Amniotic stem cell (primary cell): Measurements from ENCODE around the gene IFFO2.

Source experiments
- DNase-seq: peaks from one replicate; lab custom pipeline; 2025; lab: John Stamatoyannopoulos, UW

Gene IFFO2

DNA sequence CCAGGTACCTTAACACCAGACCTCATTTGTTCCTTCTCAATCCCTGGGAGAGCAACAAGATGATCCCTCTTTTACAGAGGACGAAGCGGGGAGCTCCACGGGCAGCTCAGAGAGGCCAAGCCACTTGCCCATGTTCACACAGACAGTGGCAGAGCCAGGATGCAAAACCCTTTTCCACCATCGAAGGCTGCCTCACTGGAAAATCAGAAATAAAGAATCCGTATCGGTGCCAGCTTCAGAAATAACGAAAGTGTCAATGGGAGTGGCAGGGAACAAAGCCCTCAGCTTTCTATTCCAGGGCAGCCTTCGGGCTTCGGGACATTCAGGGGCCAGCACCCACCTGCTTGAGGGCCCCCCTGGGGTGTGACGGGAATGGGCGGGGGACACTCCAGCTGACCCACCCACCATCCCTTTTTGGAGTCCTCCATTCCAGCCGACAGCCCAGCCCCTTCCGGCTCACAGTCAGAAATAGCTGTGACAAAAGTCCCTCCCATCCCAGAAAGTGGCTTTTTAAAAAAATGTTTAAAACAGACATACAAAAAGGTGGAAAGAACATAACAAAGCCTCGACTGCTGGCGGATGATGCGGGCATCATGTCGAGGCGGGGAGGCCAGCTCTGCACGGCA, 6.0 kb downstream of the IFFO2 start:
- DNase-seq = no peak

DNA sequence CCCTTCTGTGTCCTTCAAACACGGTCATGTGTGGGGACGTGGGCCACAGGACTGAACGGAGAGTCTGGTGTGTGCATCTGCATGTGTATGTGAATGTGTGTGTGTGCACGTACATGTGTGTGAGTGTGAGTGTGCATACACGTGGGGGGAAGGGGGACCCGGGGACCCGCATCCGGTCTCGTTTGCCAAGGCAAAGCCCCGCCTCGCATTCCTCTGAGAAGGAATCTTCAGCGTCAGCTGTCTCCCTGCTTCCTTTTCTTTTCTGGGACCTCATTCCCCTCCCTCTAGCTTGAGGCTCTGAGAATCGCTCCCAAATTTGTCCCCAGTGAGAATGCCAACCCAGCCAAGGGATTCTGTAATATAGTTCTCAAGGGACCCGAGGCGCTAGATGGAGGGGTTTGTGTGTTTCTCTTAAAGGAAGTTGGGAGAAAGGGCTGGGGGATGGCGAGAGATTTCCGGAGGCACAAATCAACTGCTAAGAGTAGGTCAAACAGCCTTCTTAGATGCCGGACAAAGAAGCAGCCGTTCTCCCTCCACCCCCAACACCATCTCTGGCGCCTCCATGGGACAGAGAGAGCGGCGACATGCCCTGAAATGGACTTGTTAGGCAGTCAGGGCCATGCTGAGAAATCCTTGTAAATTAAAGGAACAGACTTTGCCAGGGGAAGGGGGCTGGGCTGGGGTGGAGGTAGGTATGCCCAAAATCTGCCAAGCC, 6.6 kb downstream of the IFFO2 start:
- no peak for DNase-seq

DNA sequence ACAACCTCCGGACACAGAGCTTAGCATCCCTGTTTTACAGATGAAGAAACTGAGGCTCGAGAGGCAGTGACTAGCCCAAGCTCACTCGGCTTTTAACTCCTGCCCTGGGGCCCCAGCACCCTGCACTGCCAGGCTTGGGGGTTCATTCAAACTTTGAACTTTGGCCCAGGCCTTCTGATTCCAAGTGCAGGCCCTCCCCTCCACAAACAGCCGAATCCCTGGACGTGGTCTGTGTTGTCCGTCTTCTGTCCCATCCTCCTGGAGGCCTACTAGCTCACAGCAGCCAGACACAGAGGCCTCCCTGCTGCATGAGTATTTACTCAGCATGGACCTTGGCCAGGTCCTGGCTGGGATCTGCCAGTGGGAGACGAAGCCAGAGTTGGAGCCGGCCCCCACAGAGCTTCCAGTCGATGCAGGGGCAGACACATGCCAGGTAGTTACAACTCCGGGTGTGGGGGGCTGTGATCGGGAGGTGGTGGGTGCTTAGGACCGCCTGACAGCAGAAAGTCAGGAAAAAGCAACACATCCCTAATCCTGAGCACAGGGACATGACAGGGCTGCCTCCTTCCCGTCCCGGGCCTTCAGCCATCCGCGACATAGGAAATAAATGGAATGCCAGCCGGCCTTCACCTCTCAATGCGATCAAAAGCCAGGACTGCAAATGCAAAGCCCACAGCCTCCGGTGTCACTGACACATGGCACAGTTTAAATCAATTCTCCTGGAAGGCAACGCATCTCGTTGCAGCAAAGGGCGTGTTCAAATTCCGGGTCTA, 7.4 kb downstream of the IFFO2 start:
- DNase-seq = no peak

DNA sequence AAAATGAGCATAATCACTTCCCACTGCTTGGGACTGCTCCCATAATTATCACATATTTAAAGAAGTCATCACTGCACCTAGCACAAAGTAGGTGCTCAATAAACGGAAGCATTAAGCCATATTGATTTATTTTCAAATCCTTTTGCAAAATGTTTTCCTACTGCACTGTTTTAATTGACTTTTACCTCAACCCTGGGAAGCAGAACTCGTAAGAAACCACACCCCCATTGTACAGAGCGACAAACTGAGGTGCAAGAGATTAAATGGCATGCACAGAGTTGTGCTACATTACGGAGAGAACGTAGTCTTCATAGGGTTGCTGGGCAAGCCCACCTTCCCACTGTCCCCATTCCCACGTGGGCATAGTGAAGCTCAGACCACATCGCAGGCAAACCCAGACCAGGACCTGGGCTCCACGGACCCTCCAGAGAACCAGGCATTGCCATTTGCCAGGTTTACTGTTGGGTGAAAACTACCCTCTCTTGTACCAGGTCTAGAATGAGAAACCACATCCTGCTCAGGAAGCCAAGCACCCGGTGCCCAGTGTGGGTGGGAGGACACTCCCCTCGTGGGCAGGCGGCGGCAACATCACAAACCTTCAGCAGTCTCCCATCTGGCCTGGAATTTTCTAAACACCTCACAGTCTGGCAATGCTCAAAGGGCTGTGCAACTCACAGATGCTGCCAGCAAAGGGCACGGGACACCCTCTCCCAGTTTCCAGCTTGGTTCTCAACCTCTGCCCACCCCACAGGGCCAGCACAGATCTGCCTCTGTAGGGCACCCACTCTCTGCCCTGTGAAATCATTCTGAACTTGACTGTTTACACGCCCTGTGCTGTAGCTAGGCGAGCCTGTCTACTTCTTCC, 8.2 kb downstream of the IFFO2 start:
- DNase-seq = no peak

DNA sequence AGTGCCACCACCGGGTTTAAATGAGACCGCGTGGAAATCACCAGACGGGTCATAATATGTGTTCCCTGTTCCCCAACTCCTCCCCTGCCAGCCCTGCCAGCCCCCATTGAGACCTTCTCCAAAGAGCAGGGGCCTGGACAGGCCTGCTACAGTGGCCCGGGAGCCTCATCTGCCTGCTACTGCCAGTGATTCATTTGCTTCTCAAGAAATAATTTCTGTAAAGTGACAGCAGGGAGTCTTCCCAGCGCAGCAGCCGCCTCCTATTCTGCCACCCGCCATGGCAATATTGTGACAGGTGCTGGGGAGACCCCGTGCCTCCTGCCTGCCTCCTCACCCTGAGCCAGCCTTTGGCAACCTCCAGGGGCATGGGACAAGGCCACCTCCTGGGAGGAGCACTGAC, 8.9 kb downstream of the IFFO2 start:
- DNase-seq = no peak

DNA sequence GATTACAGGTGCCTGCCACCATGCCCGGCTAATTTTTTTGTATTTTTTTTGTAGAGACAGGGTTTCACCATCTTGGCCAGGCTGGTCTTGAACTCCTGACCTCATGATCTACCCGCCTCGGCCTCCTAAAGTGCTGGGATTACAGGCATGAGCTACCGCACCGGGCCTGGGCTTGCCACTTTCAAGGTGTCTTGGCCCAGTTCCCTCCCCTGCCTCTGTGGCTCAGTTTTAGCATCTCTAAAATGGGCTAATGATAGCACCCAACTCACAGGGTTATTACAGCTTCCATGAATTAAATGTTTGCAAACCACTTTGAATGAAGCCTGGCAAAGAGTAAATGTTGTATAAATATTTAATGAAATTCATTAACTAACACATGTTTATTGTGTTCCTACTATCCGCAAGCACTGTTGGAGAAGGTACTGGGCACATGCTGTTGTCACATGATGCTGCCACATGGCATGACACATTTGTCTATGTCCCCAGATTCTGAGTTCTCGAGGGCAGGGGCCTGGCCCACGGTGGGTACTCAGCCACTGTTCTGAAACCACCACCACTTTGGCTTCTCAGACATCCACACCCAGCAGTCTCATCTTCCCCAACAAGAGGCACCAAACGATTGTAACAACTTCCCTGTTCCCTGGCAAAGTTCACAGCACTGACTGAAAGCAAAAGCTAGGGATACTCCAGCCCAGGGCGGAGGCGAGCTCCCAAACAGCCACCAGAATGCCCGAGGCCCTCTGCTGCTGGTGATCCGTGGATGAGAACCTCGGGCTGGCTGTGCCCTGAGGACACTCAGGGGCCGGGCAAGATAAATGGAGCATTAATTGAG, 9.7 kb downstream of the IFFO2 start:
- no peak for DNase-seq

DNA sequence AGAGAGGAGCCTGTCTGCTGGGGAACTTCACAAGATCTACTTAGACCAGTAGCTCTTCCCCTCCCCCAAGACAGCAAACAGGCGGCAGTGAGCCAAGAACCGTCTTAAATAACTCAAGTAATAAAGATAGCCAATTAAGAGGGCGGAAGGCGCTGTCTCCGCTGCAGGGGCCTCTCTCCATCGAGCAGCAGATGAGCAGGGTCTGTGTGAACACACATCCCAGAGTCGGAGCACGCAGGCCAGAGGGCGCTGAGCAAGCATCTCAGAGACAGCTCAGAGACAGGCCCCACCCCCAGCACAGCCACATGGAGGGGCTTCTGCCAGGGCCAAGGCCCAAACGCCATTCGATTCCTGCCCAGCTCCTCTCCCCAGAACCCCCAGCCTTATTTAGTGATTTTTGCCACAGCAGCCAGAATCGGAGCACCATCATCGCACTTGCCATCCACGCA, 11.1 kb downstream of the IFFO2 start:
- no peak for DNase-seq

DNA sequence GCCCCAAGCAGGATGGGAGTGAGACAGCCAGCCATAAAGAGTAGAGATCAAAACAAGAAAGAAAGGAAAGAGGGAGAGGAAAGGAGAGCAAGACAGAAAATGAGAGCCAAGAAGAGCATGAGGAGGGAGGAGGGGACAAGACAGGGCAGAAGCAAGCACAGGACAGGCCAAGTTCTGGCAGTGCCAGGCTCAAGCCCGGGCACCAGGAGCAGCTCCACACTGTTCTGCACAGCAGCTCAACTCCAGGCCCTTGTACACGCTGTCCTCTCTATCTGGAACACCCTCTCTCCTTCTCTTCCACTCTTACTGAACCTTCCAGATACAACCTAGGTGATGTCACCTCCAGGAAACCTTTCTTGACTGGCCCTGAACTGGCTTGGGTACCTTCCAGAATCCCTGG, 11.7 kb downstream of the IFFO2 start:
- DNase-seq = no peak

DNA sequence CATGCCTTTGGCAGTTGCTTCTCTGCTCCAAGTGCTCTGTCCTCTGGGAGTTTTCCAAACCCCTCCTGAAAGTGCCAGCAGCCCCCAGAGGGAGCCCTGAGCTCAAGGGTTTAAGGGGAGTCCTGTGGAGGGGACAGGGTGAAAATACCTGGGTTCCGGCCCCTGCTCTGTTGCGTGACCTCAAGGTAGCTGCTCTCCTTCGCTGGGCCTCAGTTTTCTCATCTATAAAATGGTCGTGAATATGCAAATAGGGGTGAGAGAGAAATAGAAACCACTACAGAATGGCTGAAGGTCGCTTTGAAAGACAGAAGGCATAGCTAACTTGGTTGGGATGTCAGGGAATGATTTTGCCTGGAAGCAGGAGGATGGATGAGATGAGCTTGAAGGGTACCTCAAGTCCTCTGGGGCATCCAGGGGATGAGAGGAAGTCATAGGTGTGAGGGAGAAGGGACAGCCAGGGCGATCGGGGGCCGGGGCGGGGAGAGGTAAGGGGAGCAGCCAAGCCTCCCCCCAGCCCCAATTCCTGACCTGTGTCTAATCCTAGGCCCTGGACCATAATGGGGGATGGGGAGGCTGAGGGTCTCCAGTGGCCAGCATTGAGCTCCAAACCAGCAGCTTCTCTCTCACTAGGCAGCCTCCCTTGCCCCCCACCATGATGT, 12.4 kb downstream of the IFFO2 start:
- no peak for DNase-seq

DNA sequence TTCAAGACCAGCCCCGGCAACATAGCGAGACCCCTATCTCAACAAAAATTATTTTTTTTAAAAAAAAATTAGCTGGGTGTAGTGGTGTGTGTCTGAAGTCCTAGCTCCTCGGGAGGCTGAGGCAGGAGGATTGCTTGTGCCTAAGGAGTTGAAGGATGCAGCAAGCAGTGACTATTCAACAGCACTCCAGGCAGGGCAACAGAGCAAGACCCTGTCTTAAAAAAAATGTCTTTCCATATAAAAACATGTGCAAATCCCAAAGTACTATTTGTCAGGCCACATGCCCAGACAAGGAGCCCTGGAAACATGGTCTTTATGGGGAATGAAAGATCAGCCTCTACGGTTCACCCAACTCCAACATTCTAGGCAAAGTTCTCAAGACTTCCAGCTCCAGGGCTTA, 13.3 kb downstream of the IFFO2 start:
- DNase-seq = no peak

DNA sequence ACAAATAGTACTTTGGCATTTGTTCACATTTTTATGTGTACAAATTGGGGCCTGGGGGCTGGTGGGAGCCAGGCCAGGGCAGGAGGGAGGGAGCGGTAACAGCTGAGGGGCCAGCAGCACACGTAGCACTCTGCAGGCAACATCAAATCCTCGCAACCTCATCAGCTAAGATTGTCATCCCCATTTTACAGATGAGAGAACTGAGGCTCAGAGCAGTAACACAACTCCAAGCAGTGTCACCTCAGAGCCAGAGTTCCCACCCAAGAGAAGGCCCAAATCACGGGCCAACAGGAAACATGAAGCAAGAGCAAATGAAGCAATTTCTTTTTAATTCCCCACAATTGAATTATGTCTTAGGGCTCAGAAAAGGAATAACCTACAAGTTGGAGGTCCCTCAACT, 14.1 kb downstream of the IFFO2 start:
- no peak for DNase-seq

DNA sequence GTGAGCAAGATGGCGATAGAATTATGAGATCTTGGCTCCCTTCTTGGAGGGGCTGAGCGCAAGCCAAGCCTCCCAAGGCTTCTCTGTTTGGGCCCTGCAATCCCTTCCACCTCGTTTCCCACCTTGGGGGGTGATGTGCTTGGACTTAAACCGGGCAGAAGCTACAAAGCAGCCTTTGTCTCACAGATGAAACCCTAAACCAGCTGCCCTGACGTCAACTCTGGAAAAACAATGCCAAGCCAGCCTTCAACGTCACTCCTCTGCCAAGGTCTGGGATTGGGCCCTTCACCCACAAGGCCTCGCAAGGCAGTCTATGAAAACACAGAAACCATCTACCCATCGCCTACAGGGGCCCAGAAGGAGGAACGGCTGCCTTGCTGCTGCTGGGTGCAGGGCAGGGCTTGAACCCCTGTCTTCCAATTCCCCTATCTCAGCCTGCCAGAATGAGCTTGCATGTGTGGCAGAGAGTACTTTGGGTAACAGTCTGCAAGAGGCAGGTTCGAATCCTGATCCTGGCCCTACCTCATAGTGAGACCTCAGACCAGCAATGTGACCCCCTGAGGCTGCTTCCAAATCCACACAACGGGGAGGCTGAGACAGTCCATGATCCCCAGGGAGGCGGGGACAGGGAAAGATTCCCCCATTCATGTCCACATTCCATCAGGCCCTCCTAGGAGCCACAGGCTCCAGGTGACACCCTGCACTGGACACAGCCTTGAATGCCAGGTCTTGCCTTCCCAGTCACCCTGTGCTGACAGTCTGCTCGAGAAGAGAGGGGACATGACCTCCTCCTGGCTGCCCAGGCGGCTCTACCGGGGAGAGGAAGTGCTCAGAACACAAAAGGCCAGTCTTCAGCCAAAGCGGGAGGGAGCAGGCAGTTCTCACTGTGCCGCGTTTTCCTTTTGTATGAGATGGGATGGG, 15.0 kb downstream of the IFFO2 start:
- no peak for DNase-seq

DNA sequence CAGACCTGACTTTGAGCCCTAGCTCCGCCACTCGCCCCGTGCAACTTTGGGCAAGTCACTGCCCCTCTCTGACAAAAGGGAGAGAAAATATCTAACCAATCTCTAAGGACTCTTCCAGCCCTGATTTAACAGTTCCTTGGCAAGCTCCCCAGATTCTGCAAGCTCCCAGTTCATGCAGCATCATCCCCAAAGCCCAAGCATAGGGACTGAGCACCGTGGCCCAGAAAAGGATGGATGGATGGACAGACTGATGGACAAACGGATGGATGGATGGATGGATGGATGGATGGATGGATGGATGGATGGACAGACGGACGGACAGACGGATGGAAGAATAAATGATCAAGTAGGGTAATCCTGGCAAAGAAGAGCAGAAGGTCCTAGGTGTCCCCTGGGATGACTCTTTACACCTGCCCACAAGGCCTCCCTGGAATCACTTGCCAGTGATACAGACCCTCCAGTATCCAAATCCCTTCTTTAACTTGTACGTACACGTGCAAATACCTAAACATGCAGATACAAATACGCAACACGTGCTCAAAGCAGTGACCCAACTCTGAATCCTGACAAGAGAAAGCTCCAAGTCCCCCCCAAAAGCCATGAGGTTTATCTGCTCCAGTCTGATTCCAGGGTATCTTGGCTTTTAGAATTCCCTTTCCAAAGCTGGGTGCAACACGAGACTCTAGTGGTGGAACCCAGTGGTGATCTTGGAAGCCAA, 16.0 kb downstream of the IFFO2 start:
- no peak for DNase-seq

DNA sequence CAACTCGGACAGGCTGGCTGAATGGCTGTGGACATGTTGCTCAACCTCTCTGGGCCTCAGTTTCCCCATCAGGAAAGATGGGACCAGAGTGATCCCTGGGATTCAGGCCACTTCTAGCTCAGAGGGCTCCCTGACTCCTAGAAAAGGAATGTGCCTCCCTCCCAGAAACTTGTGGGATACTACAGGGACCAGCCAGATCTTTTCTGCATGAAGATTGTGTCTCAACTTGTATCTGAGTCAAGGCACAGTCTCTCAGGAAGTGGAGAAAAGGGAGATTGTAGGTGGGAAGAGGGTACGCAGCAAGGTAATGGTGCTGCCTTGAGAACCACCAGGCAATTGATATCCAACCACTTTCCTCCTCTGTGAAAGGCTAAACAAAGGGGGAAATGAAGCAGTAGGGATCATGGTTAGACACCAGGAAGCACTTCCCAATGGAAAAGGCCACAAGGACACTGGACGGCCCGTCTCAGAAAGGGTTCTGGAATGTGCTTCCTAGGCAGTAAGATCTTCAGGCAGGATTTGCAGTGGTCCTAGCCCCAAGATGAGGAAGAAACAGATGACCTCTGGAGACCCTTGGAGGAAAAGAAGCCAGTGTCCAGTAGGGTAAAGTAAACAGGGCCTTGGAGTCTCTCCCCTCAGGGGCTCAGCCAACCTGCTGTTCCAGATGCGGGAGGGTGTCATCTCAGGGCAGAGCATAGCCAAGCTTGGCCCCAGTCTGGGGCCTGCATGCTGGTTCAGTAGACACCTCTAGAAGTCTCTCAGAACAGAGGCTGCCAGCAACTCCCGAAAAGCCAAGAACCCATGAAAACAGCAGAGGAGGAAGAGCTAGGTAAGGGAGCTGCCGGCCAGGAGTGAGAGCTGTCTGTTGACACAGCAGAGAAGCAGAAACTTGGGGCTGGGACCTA, 16.8 kb downstream of the IFFO2 start:
- DNase-seq = no peak

DNA sequence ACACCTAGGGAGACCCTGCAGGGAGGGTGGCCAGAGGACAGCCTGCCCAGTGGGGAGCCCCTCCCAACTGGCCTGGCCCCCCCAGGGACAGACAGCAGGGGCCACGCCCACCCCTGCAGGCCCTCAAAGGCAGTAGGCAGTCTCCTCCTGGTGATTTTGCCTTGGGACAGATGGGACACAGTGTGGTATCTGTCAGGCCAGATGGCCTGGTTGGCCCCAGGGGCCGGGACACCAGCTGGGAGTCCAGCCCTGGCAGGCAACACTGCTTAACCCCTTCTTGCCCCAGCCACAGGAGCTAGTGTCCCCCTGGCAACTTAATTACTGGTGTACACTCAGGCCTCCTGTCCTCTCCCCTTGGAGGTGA, 17.8 kb downstream of the IFFO2 start:
- no peak for DNase-seq

DNA sequence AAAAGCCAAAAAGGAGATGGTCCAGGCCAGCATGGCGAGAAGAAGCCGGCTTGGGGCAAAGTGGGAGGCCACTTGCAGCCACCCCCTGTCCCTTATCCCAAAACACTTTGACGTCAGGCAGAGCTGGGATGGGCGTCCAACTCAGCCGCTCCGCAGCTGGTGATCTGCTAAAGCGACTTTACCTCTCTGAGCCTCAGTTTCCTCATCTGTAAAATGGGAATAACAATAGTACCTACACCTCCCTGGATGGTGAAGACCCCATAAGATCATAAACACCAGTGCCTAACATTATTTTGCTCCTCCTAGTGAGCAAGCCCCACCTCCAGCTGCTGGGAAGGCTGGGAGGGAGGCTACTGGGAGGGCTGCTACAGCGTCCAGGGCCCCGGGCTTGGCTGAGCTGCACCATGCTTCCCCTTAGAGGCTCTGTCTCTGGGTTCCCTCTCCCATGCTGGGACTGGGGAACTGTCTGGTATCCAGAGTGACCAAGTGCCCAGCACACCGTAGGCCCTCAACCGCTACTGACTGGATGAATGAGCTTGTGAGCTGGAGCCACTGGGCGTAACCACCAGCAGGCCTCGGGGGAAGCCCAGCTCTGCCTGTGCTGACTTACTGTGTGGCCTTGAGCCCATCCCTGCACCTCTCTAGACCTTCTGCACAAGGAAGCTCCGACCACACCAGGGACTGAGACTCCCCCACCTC, 18.3 kb downstream of the IFFO2 start:
- no peak for DNase-seq

DNA sequence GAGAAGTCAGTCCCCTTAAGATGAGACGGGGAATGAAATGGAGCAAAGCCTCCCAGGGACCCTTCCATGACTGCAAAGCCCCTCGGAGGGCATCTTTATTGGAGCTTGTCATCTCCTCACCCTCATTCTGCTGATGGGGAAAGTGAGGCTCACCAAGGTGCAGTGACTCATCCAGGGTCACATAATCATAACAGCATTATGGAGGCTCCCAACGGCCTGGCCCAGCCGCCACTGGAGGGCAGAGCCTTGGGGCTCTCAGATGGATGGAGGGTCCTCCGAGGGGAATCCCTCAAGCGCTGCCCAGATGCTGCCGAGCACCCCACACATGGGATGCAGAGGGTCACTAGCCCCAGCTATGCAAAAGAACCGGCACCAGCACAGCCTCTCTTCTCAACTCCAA, 18.9 kb downstream of the IFFO2 start:
- DNase-seq = no peak
